Stimulated activated CD8-positive, alpha-beta memory T cell treated with anti-CD3 and anti-CD28 coated beads, Interleukin-7, amount 100 ng/mL, for 48 hours (primary cell): Measurements from ENCODE around the gene RNF115.
"Not testable (repeated sequence)": the region's sequence is repeated elsewhere in the genome, so short reads cannot be mapped to it uniquely, and the experiment has no call there.

ENCODE experiments used
- DNase-seq, 2 donors: peaks; one replicate each; pipeline ENCODE4 v3.0.0-alpha.2; 2020; ENCODE audit warnings: low read depth in 1 of 2; ENCODE audit errors: extremely low read depth in 1 of 2

RNF115 gene

GRCh38 chr1:145782272-145783099, 41.4 kb downstream of the RNF115 start:
- DNase-seq = no peak

- no peak for DNase-seq
Measured at GRCh38 chr1:145778146-145778540, 45.8 kb downstream of the RNF115 start.

- DNase-seq = no peak
Measured at GRCh38 chr1:145777357-145778145, 46.3 kb downstream of the RNF115 start.

- no peak for DNase-seq
Measured at GRCh38 chr1:145773423-145773822, 50.5 kb downstream of the RNF115 start.

- no peak for DNase-seq
Measured at GRCh38 chr1:145771056-145771455, 52.8 kb downstream of the RNF115 start.

- DNase-seq = not testable (repeated sequence)
Measured at GRCh38 chr1:145768004-145768403, 55.9 kb downstream of the RNF115 start.

- DNase-seq = not testable (repeated sequence)
Measured at GRCh38 chr1:145766926-145767325, 57.0 kb downstream of the RNF115 start.

- DNase-seq = not testable (repeated sequence)
Measured at GRCh38 chr1:145765585-145766360, 58.1 kb downstream of the RNF115 start.

- not testable (repeated sequence) for DNase-seq
Measured at GRCh38 chr1:145765127-145765526, 58.8 kb downstream of the RNF115 start.

GRCh38 chr1:145764231-145764940, 59.5 kb downstream of the RNF115 start:
- not testable (repeated sequence) for DNase-seq

- not testable (repeated sequence) for DNase-seq
Measured at GRCh38 chr1:145762001-145762400, 61.9 kb downstream of the RNF115 start.

GRCh38 chr1:145761498-145761897, 62.4 kb downstream of the RNF115 start:
- DNase-seq = not testable (repeated sequence)

GRCh38 chr1:145760395-145760949, 63.4 kb downstream of the RNF115 start:
- DNase-seq = not testable (repeated sequence)

- no peak for DNase-seq
Measured at GRCh38 chr1:145759721-145760120, 64.2 kb downstream of the RNF115 start.

- DNase-seq = no peak
Measured at GRCh38 chr1:145758575-145758974, 65.3 kb downstream of the RNF115 start.

GRCh38 chr1:145758116-145758515, 65.8 kb downstream of the RNF115 start:
- DNase-seq = no peak

GRCh38 chr1:145757420-145757819, 66.5 kb downstream of the RNF115 start:
- no peak for DNase-seq

GRCh38 chr1:145751491-145752037, 72.3 kb downstream of the RNF115 start:
- no peak for DNase-seq

GRCh38 chr1:145750426-145750825, 73.5 kb downstream of the RNF115 start:
- DNase-seq = no peak
